Measurements from ENCODE around the gene PNPLA5.

DNA sequence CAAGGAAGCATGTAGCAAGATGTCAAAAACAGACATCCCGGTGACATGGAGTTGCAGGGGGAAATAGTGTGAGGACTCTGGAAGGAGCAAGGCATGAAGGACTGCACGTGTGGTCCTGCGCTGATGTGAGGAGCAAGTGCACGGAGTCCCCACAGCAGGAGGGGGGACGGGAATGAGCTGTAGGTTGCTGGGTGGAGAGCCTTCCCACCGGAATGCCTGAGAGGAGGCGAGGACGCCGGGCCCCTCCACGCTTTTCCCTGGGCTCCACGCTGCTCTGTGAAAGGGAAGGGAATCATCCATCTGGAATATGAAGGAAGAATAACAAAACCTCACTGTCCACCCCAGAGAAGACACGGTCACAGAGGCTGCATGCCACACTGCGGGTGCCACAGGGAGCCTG, 56.1 kb downstream of the PNPLA5 start:
- TF ChIP-seq, protein P1, sequence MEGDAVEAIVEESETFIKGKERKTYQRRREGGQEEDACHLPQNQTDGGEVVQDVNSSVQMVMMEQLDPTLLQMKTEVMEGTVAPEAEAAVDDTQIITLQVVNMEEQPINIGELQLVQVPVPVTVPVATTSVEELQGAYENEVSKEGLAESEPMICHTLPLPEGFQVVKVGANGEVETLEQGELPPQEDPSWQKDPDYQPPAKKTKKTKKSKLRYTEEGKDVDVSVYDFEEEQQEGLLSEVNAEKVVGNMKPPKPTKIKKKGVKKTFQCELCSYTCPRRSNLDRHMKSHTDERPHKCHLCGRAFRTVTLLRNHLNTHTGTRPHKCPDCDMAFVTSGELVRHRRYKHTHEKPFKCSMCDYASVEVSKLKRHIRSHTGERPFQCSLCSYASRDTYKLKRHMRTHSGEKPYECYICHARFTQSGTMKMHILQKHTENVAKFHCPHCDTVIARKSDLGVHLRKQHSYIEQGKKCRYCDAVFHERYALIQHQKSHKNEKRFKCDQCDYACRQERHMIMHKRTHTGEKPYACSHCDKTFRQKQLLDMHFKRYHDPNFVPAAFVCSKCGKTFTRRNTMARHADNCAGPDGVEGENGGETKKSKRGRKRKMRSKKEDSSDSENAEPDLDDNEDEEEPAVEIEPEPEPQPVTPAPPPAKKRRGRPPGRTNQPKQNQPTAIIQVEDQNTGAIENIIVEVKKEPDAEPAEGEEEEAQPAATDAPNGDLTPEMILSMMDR (conservative IDR thresholded peaks at IDR 0.05; ENCODE audit: low read length) = no peak
- TF ChIP-seq EZH2phosphoT487 (IDR thresholded peaks at IDR 0.05; ENCODE audit: borderline replicate concordance, low read depth, low read length) = no peak

Data from OCI-LY7 (cell line).